Naive thymus-derived CD8-positive, alpha-beta T cell (primary cell): ENCODE results near the gene IPCEF1. TPM values are rescaled to one million over a fixed set of nuclear protein-coding genes. Genes with fewer than 3 reads are reported as not detected.

Experiments used
- ATAC-seq, 2 donors: fragments of 150-1000 bp; cut with Tn5 transposase in 1 of 2; sonication (Bioruptor Pico), chemical (Tn5 transposase) in 1 of 2; 1 replicate in 1 of 2; 2 replicates in 1 of 2; pipeline ENCODE4 v1.10.0; 2021; ENCODE audit warnings: mild to moderate bottlenecking in 2 of 2, moderate library complexity in 2 of 2
- POLR2A ChIA-PET: fragments of 350-600 bp; sonication (Branson Sonifier 250); formaldehyde crosslinking; loops from one replicate; lab custom pipeline; 2021; ENCODE audit warnings: antibody characterized with exemption; lab: Charles Lee
- DNase-seq, 10 donors: peaks; one replicate each; pipeline versions ENCODE4 v3.0.0 to v3.0.0-alpha.2; 2020 to 2022
- H3K27ac Mint-ChIP-seq, 10 donors: one replicate each; pipeline ENCODE4 v1.8.0; 2020 to 2022; ENCODE audit warnings: mild to moderate bottlenecking in 10 of 10, mixed read lengths in 10 of 10, moderate library complexity in 4 of 10, inconsistent platforms in 1 of 10
- H3K27me3 Mint-ChIP-seq, 5 donors: one replicate each; pipeline ENCODE4 v1.8.0; 2021 to 2022; ENCODE audit warnings: mixed read lengths in 5 of 5
- H3K36me3 Mint-ChIP-seq, 3 donors: one replicate each; pipeline ENCODE4 v1.8.0; 2020 to 2022; ENCODE audit warnings: mixed read lengths in 3 of 3, mild to moderate bottlenecking in 2 of 3, inconsistent platforms in 1 of 3
- H3K4me1 Mint-ChIP-seq, 4 donors: one replicate each; pipeline ENCODE4 v1.8.0; 2021 to 2022; ENCODE audit warnings: mixed read lengths in 4 of 4
- H3K4me3 Mint-ChIP-seq, 10 donors: one replicate each; pipeline ENCODE4 v1.8.0; 2020 to 2022; ENCODE audit warnings: mild to moderate bottlenecking in 10 of 10, mixed read lengths in 10 of 10, moderate library complexity in 6 of 10, inconsistent platforms in 1 of 10
- H3K9me3 Mint-ChIP-seq, 9 donors: one replicate each; pipeline ENCODE4 v1.8.0; 2020 to 2022; ENCODE audit warnings: mixed read lengths in 9 of 9, mild to moderate bottlenecking in 3 of 9, inconsistent platforms in 1 of 9, moderate library complexity in 1 of 9
- polyA plus RNA-seq, 3 donors: library from polyadenylated mRNA; unstranded; fragments of 300-500 nt; fragmentation: Illumina TruSeq; gene quantifications; one replicate each; pipeline ENCODE4 v1.2.3, GENCODE V29; 2021
- total RNA-seq, 8 experiments: library from RNA in 2 of 8; stranded (reverse) in 2 of 8; gene quantifications; one replicate each; pipeline ENCODE4 v1.2.3 and lab custom pipeline; 2021 to 2026

Gene IPCEF1
- total and polyA plus RNA-seq, 5 experiments from 2014 or later, result 80.9 to 102 (median 91.7) TPM

DNA sequence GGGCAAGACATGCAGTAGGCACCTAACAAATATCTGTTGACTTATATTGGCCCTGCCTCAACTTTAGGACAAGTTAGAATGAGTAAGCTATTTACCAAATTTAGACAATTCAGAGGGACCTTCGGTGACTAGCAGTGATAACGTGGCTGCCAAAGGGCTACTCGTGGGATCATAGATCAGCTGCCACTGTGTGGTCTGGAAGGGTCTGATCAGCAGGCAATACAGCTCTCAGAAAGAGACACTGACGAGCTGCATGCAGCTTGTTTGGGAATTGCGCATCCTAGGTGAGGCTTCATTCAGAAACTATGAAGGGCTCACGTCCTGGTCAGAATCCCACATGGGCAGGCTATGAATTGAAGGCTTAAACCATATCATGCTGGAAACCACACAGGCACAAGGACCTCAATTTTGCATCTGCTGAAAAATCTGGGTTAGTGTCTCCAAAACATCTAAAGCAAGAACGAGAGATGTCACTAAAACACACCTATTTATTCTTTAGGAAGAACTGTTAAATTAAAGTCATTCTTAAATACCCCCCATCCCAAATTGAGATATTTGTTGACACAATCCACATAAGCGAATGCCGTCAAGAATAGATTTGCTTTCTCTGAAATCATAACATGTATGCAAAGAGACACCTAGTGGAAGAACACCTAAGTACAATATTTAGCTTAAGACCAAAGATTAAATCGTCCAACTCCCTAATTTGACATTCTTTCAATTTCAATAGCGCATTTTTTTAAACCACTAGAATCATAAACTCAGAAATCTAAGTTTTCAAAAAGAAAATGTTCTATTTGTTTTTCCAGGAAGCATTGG lies 79.6 kb downstream of the IPCEF1 start:
- Mint-ChIP-seq H3K27ac (peak overlapping the region in 9 of 10 donors; percentile 63 to 89 (median 80)), H3K4me1 (peaks cover 20 to 43% (median 40%) of the 10 kb centered on the region in 4 donors), H3K27me3 (no peaks in the 10 kb centered on the region), H3K36me3 (no peaks in the 10 kb centered on the region), H3K9me3 (no peaks in the 10 kb centered on the region), H3K4me3 (peak overlapping the region; percentile 65 to 86 (median 76))
- POLR2A ChIA-PET, result interaction anchor here (0.6 to 2.0 kb wide), 12 partner anchors 21 to 133 kb away, joined by 3 to 9 read pairs (median 6); no protein-coding TSS in a partner anchor
- ATAC-seq (peak; percentile 73 to 90), DNase-seq (peak in 3 of 10 donors; percentile 66 to 69 (median 67))

GRCh38 chr6:154274168-154274567 lies 82.4 kb downstream of the IPCEF1 start:
- no peaks in the 10 kb centered on the region for H3K9me3 Mint-ChIP-seq
- ATAC-seq, result no peak
- POLR2A ChIA-PET, result interaction anchor here (0.7 to 1.9 kb wide), 3 partner anchors 10 to 26 kb away, joined by 3 to 17 read pairs (median 3); no protein-coding TSS in a partner anchor
- peaks cover 20 to 43% (median 40%) of the 10 kb centered on the region in 4 donors for H3K4me1 Mint-ChIP-seq
- H3K27me3 Mint-ChIP-seq, result no peaks in the 10 kb centered on the region
- peak overlapping the region in 3 of 10 donors; percentile 51 to 84 (median 64) for H3K27ac Mint-ChIP-seq
- no peaks in the 10 kb centered on the region for H3K36me3 Mint-ChIP-seq
- H3K4me3 Mint-ChIP-seq, result no peak overlapping the region
- no peak for DNase-seq

- Mint-ChIP-seq H3K9me3 (peaks cover 0 to 3% (median 0%) of the 10 kb centered on the region in 9 donors), H3K27ac (peak overlapping the region; percentile 29 to 91 (median 68)), H3K27me3 (no peaks in the 10 kb centered on the region), H3K36me3 (peaks cover 0 to 2% (median 0%) of the 10 kb centered on the region in 3 donors), H3K4me1 (peaks cover 17 to 33% (median 30%) of the 10 kb centered on the region in 4 donors), H3K4me3 (peak overlapping the region in 8 of 10 donors; percentile 7 to 67 (median 50))
- POLR2A ChIA-PET, result no interaction called here
- ATAC-seq, result no peak
- DNase-seq, result no peak
These were observed 88.1 kb downstream of the IPCEF1 start for GRCh38 chr6:154268486-154268885.

GRCh38 chr6:154267508-154268106 lies 89.0 kb downstream of the IPCEF1 start:
- POLR2A ChIA-PET, result interaction anchor here (0.7 to 1.8 kb wide), 5 partner anchors 16 to 56 kb away, joined by 3 to 5 read pairs (median 3); no protein-coding TSS in a partner anchor
- peak overlapping the region; percentile 15 to 87 (median 75) for H3K27ac Mint-ChIP-seq
- no peaks in the 10 kb centered on the region for H3K27me3 Mint-ChIP-seq
- ATAC-seq (peak; percentile 86 to 87), DNase-seq (peak in 4 of 10 donors; percentile 15 to 65 (median 37))
- peak overlapping the region in 8 of 10 donors; percentile 34 to 69 (median 65) for H3K4me3 Mint-ChIP-seq
- H3K9me3 Mint-ChIP-seq, result peaks cover 0 to 3% (median 0%) of the 10 kb centered on the region in 9 donors
- H3K4me1 Mint-ChIP-seq, result peaks cover 15 to 33% (median 29%) of the 10 kb centered on the region in 4 donors
- peaks cover 0 to 2% (median 0%) of the 10 kb centered on the region in 3 donors for H3K36me3 Mint-ChIP-seq

- peak overlapping the region in 5 of 10 donors; percentile 0 to 88 (median 77) for H3K27ac Mint-ChIP-seq
- H3K4me1 Mint-ChIP-seq, result peaks cover 18 to 38% (median 34%) of the 10 kb centered on the region in 4 donors
- H3K27me3 Mint-ChIP-seq, result no peaks in the 10 kb centered on the region
- no peak for DNase-seq
- H3K36me3 Mint-ChIP-seq, result peaks cover 0 to 2% (median 0%) of the 10 kb centered on the region in 3 donors
- H3K4me3 Mint-ChIP-seq, result peak overlapping the region in 6 of 10 donors; percentile 7 to 67 (median 58)
- POLR2A ChIA-PET, result interaction anchor here (0.6 to 1.8 kb wide), 6 partner anchors 9 to 37 kb away, joined by 3 to 9 read pairs (median 4); no protein-coding TSS in a partner anchor
- peak in 1 of 2 donors; percentile 33 for ATAC-seq
- H3K9me3 Mint-ChIP-seq, result peaks cover 0 to 3% (median 0%) of the 10 kb centered on the region in 9 donors
These were observed 90.0 kb downstream of the IPCEF1 start for GRCh38 chr6:154266560-154267099.

DNA sequence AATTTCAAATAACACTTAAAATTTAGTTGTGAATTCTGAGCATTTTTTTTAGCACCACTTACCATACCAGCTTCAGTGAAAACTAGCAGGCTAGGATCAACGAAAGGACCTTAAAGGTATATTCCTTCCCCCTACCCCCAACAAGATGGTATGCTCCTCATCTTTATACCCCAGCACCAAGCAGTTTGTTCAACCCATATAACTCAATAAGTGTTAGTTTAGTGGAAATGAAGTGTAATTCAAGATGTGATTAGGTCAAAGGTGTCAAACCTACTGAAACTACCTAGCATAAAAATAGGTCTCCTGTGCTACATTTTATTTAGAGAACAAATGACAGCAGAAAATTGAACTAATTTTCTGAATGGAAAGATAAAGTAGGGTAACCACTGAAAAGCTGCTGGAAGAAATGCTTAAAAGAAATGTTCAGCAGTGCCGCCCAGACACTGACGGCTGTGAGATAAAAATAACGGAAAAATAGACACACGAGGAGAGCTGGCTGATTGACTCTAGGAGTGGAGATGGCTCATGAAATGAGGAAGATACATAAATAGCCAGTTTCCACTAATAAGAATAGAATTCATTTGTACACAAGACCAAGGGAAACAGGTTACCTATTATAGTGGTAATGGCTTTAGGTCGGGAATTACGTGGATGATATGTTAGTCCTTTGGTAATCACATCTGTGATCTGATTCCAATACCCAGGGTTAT lies 94.8 kb downstream of the IPCEF1 start:
- Mint-ChIP-seq H3K9me3 (peaks cover 0 to 3% (median 0%) of the 10 kb centered on the region in 9 donors), H3K27me3 (no peaks in the 10 kb centered on the region), H3K4me3 (no peak overlapping the region), H3K27ac (peak overlapping the region in 2 of 10 donors; percentile 1 to 11), H3K4me1 (peaks cover 24 to 41% (median 32%) of the 10 kb centered on the region in 4 donors), H3K36me3 (peaks cover 0 to 2% (median 0%) of the 10 kb centered on the region in 3 donors)
- no peak for DNase-seq
- ATAC-seq, result no peak
- POLR2A ChIA-PET, result no interaction called here

DNA sequence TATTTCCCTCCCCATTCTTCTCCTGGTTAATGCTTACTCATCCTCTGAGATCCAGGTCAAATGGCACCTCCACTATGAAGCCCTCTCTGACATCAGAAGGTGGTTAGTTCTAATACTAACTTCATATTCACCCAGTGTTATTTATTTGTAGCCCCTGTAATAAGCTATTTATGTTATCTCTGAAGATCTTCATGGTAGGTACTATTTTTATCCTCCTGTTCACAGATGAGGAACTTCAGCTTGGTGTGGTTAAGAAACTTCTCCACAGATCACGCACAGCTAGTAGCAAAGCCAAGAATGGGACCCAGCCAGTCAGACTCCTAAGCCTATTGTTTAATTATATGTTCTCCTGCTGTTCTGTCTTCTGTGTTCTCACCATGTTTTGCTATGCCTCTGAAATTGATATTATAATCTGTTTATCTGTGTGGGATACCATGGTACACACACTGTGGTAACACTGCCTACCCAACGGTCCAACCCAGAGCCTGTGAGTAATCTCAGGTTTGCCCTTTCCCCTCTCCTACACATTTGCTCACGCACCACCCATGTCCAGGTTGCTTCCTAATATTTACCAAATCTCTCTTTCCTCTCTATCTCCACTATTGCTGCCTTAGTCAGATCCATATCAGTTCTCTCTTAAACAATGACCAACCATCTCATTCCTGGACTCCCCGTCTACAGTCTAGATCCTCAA lies 98.4 kb downstream of the IPCEF1 start:
- H3K9me3 Mint-ChIP-seq, result peaks cover 6 to 28% (median 18%) of the 10 kb centered on the region in 9 donors
- peaks cover 0 to 21% (median 12%) of the 10 kb centered on the region in 3 donors for H3K36me3 Mint-ChIP-seq
- H3K4me3 Mint-ChIP-seq, result peak overlapping the region in 3 of 10 donors; percentile 5 to 37 (median 24)
- peak overlapping the region in 8 of 10 donors; percentile 0 to 72 (median 30) for H3K27ac Mint-ChIP-seq
- H3K4me1 Mint-ChIP-seq, result peaks cover 25 to 45% (median 38%) of the 10 kb centered on the region in 4 donors
- ATAC-seq, result peak in 1 of 2 donors; percentile 23
- no peaks in the 10 kb centered on the region for H3K27me3 Mint-ChIP-seq
- no peak for DNase-seq
- POLR2A ChIA-PET, result interaction anchor here (1.2 to 1.4 kb wide), 2 partner anchors 8 to 10 kb away, joined by 4 to 6 read pairs; no protein-coding TSS in a partner anchor

- DNase-seq (no peak), ATAC-seq (no peak)
- POLR2A ChIA-PET, result interaction anchor here (1.2 to 1.4 kb wide), 2 partner anchors 9 kb away, joined by 4 to 6 read pairs; no protein-coding TSS in a partner anchor
- Mint-ChIP-seq H3K27ac (peak overlapping the region in 4 of 10 donors; percentile 7 to 50 (median 26)), H3K9me3 (peaks cover 6 to 28% (median 18%) of the 10 kb centered on the region in 9 donors), H3K36me3 (peaks cover 0 to 21% (median 12%) of the 10 kb centered on the region in 3 donors), H3K4me3 (peak overlapping the region in 1 of 10 donors; percentile 20), H3K4me1 (peaks cover 32 to 53% (median 48%) of the 10 kb centered on the region in 4 donors), H3K27me3 (no peaks in the 10 kb centered on the region)
These were observed 99.5 kb downstream of the IPCEF1 start for GRCh38 chr6:154257067-154257466.

GRCh38 chr6:154252678-154253077 lies 103.9 kb downstream of the IPCEF1 start:
- Mint-ChIP-seq H3K9me3 (peaks cover 6 to 28% (median 18%) of the 10 kb centered on the region in 9 donors), H3K36me3 (peaks cover 0 to 21% (median 12%) of the 10 kb centered on the region in 3 donors), H3K4me1 (peaks cover 34 to 74% (median 72%) of the 10 kb centered on the region in 4 donors), H3K27me3 (no peaks in the 10 kb centered on the region), H3K4me3 (peak overlapping the region; percentile 16 to 76 (median 58)), H3K27ac (peak overlapping the region; percentile 63 to 99 (median 94))
- DNase-seq, result peak in 2 of 10 donors; percentile 45
- peak; percentile 30 to 35 for ATAC-seq
- POLR2A ChIA-PET, result interaction anchor here (0.6 to 1.8 kb wide), 2 partner anchors 9 to 11 kb away, joined by 3 to 6 read pairs; no protein-coding TSS in a partner anchor

DNA sequence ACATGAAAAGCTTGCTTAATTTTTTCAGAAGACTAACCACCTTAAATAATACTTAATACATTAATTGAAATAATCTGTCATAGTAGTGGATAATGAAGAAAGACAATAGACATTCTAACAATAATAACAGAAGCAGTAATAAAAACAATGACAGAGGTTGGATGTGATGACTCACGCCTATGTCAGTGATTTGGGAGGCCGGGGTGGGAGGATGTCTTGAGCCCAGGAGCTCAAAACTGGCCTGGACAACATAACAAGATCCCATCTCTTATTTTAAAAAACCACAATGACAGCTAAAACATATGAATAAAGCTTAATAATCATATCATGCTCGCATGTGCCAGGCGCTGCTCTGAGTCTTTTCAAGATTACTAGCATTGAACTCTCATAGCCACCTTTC lies 105.5 kb downstream of the IPCEF1 start:
- peak overlapping the region in 6 of 10 donors; percentile 27 to 93 (median 72) for H3K4me3 Mint-ChIP-seq
- no peak for DNase-seq
- H3K27ac Mint-ChIP-seq, result peak overlapping the region; percentile 63 to 99 (median 94)
- peaks cover 6 to 22% (median 13%) of the 10 kb centered on the region in 9 donors for H3K9me3 Mint-ChIP-seq
- no peak for ATAC-seq
- H3K36me3 Mint-ChIP-seq, result peaks cover 2 to 23% (median 18%) of the 10 kb centered on the region in 3 donors
- no peaks in the 10 kb centered on the region for H3K27me3 Mint-ChIP-seq
- H3K4me1 Mint-ChIP-seq, result peaks cover 31 to 79% (median 65%) of the 10 kb centered on the region in 4 donors
- POLR2A ChIA-PET, result interaction anchor here (0.9 to 1.8 kb wide), 7 partner anchors 9 to 31 kb away, joined by 3 to 9 read pairs (median 4); no protein-coding TSS in a partner anchor
